Measurements from ENCODE around the gene FXYD1. TPM values are rescaled to one million over a fixed set of nuclear protein-coding genes. Genes with fewer than 3 reads are reported as not detected.
"Not testable (repeated sequence)": the region's sequence is repeated elsewhere in the genome, so short reads cannot be mapped to it uniquely, and the experiment has no call there.

FXYD1 gene
- total RNA-seq, 1 donor = 0.42 TPM

GRCh38 chr19:35141837-35142605 is 3.4 kb downstream of the FXYD1 start:
- H3K9me3 ChIP-seq (ENCODE audit: low read depth, low read length) = no peaks in the 10 kb centered on the region
- no peak overlapping the region for H3K4me3 ChIP-seq (ENCODE audit: low read length)
- peaks cover 53% of the 10 kb centered on the region for H3K4me1 ChIP-seq (ENCODE audit: insufficient read depth, low read length)

GRCh38 chr19:35142606-35143230 is 4.1 kb downstream of the FXYD1 start:
- Histone ChIP-seq H3K4me3 (ENCODE audit: low read length) (no peak overlapping the region), H3K4me1 (ENCODE audit: insufficient read depth, low read length) (peaks cover 56% of the 10 kb centered on the region), H3K27me3 (ENCODE audit: insufficient read depth, low read length) (peaks cover 14% of the 10 kb centered on the region), H3K9me3 (ENCODE audit: low read depth, low read length) (no peaks in the 10 kb centered on the region)

More at GRCh38 chr19:35141837-35142605, 3.4 kb downstream of the FXYD1 start:
- peaks cover 14% of the 10 kb centered on the region for H3K27me3 ChIP-seq (ENCODE audit: insufficient read depth, low read length)

GRCh38 chr19:35143231-35143715 is 4.6 kb downstream of the FXYD1 start, which contains the start of gene FXYD7:
TSS of gene FXYD7 (plus strand) at chr19:35143255. CDS start at chr19:35143334, 79 bp downstream.
- Histone ChIP-seq H3K4me3 (ENCODE audit: low read length) (no peak within 1 kb of the TSS), H3K27me3 (ENCODE audit: insufficient read depth, low read length) (peaks cover 14% of the 10 kb centered on the region), H3K4me1 (ENCODE audit: insufficient read depth, low read length) (peaks cover 56% of the 10 kb centered on the region), H3K9me3 (ENCODE audit: low read depth, low read length) (no peaks in the 10 kb centered on the region)

GRCh38 chr19:35143818-35144217 is 5.2 kb downstream of the FXYD1 start:
- H3K4me1 ChIP-seq (ENCODE audit: insufficient read depth, low read length) = peaks cover 55% of the 10 kb centered on the region
- H3K4me3 ChIP-seq (ENCODE audit: low read length) = no peak overlapping the region
- H3K9me3 ChIP-seq (ENCODE audit: low read depth, low read length) = no peaks in the 10 kb centered on the region
- H3K27me3 ChIP-seq (ENCODE audit: insufficient read depth, low read length) = peaks cover 14% of the 10 kb centered on the region

- Histone ChIP-seq H3K27me3 (ENCODE audit: insufficient read depth, low read length) (peaks cover 14% of the 10 kb centered on the region), H3K4me1 (ENCODE audit: insufficient read depth, low read length) (peaks cover 52% of the 10 kb centered on the region), H3K4me3 (ENCODE audit: low read length) (no peak overlapping the region), H3K9me3 (ENCODE audit: low read depth, low read length) (no peaks in the 10 kb centered on the region)
These were observed 5.6 kb downstream of the FXYD1 start for GRCh38 chr19:35144259-35144599.

GRCh38 chr19:35144600-35145436 is 6.2 kb downstream of the FXYD1 start:
- Histone ChIP-seq H3K9me3 (ENCODE audit: low read depth, low read length) (no peaks in the 10 kb centered on the region), H3K4me1 (ENCODE audit: insufficient read depth, low read length) (peaks cover 46% of the 10 kb centered on the region), H3K4me3 (ENCODE audit: low read length) (no peak overlapping the region), H3K27me3 (ENCODE audit: insufficient read depth, low read length) (peaks cover 14% of the 10 kb centered on the region)

GRCh38 chr19:35146746-35147459 is 8.3 kb downstream of the FXYD1 start:
- peaks cover 12% of the 10 kb centered on the region for H3K27me3 ChIP-seq (ENCODE audit: insufficient read depth, low read length)
- H3K9me3 ChIP-seq (ENCODE audit: low read depth, low read length) = no peaks in the 10 kb centered on the region
- H3K4me3 ChIP-seq (ENCODE audit: low read length) = no peak overlapping the region
- peaks cover 36% of the 10 kb centered on the region for H3K4me1 ChIP-seq (ENCODE audit: insufficient read depth, low read length)

GRCh38 chr19:35149463-35149862 is 10.8 kb downstream of the FXYD1 start:
- H3K4me3 ChIP-seq (ENCODE audit: low read length) = no peak overlapping the region
- no peaks in the 10 kb centered on the region for H3K9me3 ChIP-seq (ENCODE audit: low read depth, low read length)
- H3K4me1 ChIP-seq (ENCODE audit: insufficient read depth, low read length) = peaks cover 39% of the 10 kb centered on the region
- no peaks in the 10 kb centered on the region for H3K27me3 ChIP-seq (ENCODE audit: insufficient read depth, low read length)

GRCh38 chr19:35150445-35150844 is 11.8 kb downstream of the FXYD1 start:
- no peaks in the 10 kb centered on the region for H3K9me3 ChIP-seq (ENCODE audit: low read depth, low read length)
- no peak overlapping the region for H3K4me3 ChIP-seq (ENCODE audit: low read length)
- H3K4me1 ChIP-seq (ENCODE audit: insufficient read depth, low read length) = peaks cover 33% of the 10 kb centered on the region
- no peaks in the 10 kb centered on the region for H3K27me3 ChIP-seq (ENCODE audit: insufficient read depth, low read length)

GRCh38 chr19:35151273-35152065 is 12.8 kb downstream of the FXYD1 start:
- no peaks in the 10 kb centered on the region for H3K9me3 ChIP-seq (ENCODE audit: low read depth, low read length)
- H3K27me3 ChIP-seq (ENCODE audit: insufficient read depth, low read length) = no peaks in the 10 kb centered on the region
- H3K4me3 ChIP-seq (ENCODE audit: low read length) = no peak overlapping the region
- peaks cover 43% of the 10 kb centered on the region for H3K4me1 ChIP-seq (ENCODE audit: insufficient read depth, low read length)

- not testable (repeated sequence) for H3K9me3 ChIP-seq (ENCODE audit: low read depth, low read length); H3K27me3 ChIP-seq (ENCODE audit: insufficient read depth, low read length); H3K4me3 ChIP-seq (ENCODE audit: low read length)
- H3K4me1 ChIP-seq (ENCODE audit: insufficient read depth, low read length) = peaks cover 49% of the 10 kb centered on the region
These were observed 14.5 kb downstream of the FXYD1 start for GRCh38 chr19:35153129-35153522.

GRCh38 chr19:35153701-35154524 is 15.3 kb downstream of the FXYD1 start:
- Histone ChIP-seq H3K9me3 (ENCODE audit: low read depth, low read length) (no peaks in the 10 kb centered on the region), H3K4me3 (ENCODE audit: low read length) (peak overlapping the region; percentile 91), H3K4me1 (ENCODE audit: insufficient read depth, low read length) (peaks cover 51% of the 10 kb centered on the region), H3K27me3 (ENCODE audit: insufficient read depth, low read length) (no peaks in the 10 kb centered on the region)

All from mononuclear cell (primary cell).